ENCODE data around the gene YPEL5. TPM values are rescaled to one million over a fixed set of nuclear protein-coding genes. Genes with fewer than 3 reads are reported as not detected.

YPEL5 gene
- total RNA-seq, 1 donor from 2014 or later, result 57.4 TPM

GRCh38 chr2:30191819-30192271 is 45.0 kb downstream of the YPEL5 start:
- TF ChIP-seq CTCF (IDR thresholded peaks at IDR 0.05), result no peak
- POLR2A ChIA-PET, result no interaction called here

GRCh38 chr2:30192314-30192713 is 45.5 kb downstream of the YPEL5 start:
- Mint-ChIP-seq H3K9me3 (no peaks in the 10 kb centered on the region), H3K27me3 (no peaks in the 10 kb centered on the region), H3K36me3 (ENCODE audit: low read depth) (no peaks in the 10 kb centered on the region), H3K4me1 (peaks cover 9% of the 10 kb centered on the region), H3K27ac (no peak overlapping the region), H3K4me3 (no peak overlapping the region)
- no peak for ATAC-seq (ENCODE audit: low read depth)
- CTCF ChIA-PET, result interaction anchor here (1.0 to 1.1 kb wide), 2 partner anchors 16 to 519 kb away, joined by 4 to 5 read pairs; no protein-coding TSS in a partner anchor
- DNase-seq, result no peak
- POLR2A ChIA-PET, result no interaction called here
- TF ChIP-seq CTCF (IDR thresholded peaks at IDR 0.05), result no peak
- intact Hi-C loops (cut with micrococcal nuclease), result no loop called here

More at GRCh38 chr2:30191819-30192271, 45.0 kb downstream of the YPEL5 start:
- Mint-ChIP-seq H3K4me1 (peaks cover 9% of the 10 kb centered on the region), H3K36me3 (ENCODE audit: low read depth) (no peaks in the 10 kb centered on the region), H3K4me3 (no peak overlapping the region), H3K9me3 (no peaks in the 10 kb centered on the region), H3K27me3 (no peaks in the 10 kb centered on the region), H3K27ac (no peak overlapping the region)
- ATAC-seq (ENCODE audit: low read depth), result no peak
- intact Hi-C loops (cut with micrococcal nuclease), result no loop called here
- CTCF ChIA-PET, result interaction anchor here (1.0 to 1.1 kb wide), 2 partner anchors 17 to 520 kb away, joined by 4 to 5 read pairs; no protein-coding TSS in a partner anchor
- DNase-seq, result no peak

- ChIA-PET POLR2A (no interaction called here), CTCF (interaction anchor here (1.0 to 1.1 kb wide), 2 partner anchors 15 to 518 kb away, joined by 4 to 5 read pairs; no protein-coding TSS in a partner anchor)
- no peak overlapping the region for H3K27ac Mint-ChIP-seq
- H3K27me3 Mint-ChIP-seq, result no peaks in the 10 kb centered on the region
- no peaks in the 10 kb centered on the region for H3K9me3 Mint-ChIP-seq
- ATAC-seq (ENCODE audit: low read depth) (no peak), DNase-seq (no peak)
- intact Hi-C loops (cut with micrococcal nuclease), result no loop called here
- no peak overlapping the region for H3K4me3 Mint-ChIP-seq
- H3K36me3 Mint-ChIP-seq (ENCODE audit: low read depth), result no peaks in the 10 kb centered on the region
- no peak for TF ChIP-seq CTCF (IDR thresholded peaks at IDR 0.05)
- peaks cover 5% of the 10 kb centered on the region for H3K4me1 Mint-ChIP-seq
These were observed 46.4 kb downstream of the YPEL5 start for GRCh38 chr2:30193104-30193681.

GRCh38 chr2:30194421-30194820 is 47.6 kb downstream of the YPEL5 start:
- no peak for TF ChIP-seq CTCF (IDR thresholded peaks at IDR 0.05)
- Mint-ChIP-seq H3K9me3 (no peaks in the 10 kb centered on the region), H3K4me3 (no peak overlapping the region), H3K27ac (no peak overlapping the region), H3K36me3 (ENCODE audit: low read depth) (no peaks in the 10 kb centered on the region), H3K4me1 (no peaks in the 10 kb centered on the region), H3K27me3 (no peaks in the 10 kb centered on the region)
- ATAC-seq (ENCODE audit: low read depth) (no peak), DNase-seq (no peak)
- ChIA-PET POLR2A (no interaction called here), CTCF (no interaction called here)
- intact Hi-C loops (cut with micrococcal nuclease), result no loop called here

GRCh38 chr2:30195016-30195415 is 48.2 kb downstream of the YPEL5 start:
- Mint-ChIP-seq H3K27ac (no peak overlapping the region), H3K4me1 (no peaks in the 10 kb centered on the region), H3K4me3 (no peak overlapping the region), H3K36me3 (ENCODE audit: low read depth) (no peaks in the 10 kb centered on the region), H3K9me3 (no peaks in the 10 kb centered on the region), H3K27me3 (no peaks in the 10 kb centered on the region)
- intact Hi-C loops (cut with micrococcal nuclease), result no loop called here
- DNase-seq (no peak), ATAC-seq (ENCODE audit: low read depth) (no peak)
- POLR2A ChIA-PET, result no interaction called here
- CTCF ChIA-PET, result no interaction called here
- no peak for TF ChIP-seq CTCF (IDR thresholded peaks at IDR 0.05)
